Measurements from ENCODE around the gene TWF2.

GRCh38 chr3:52226229-52226817 lies 12.6 kb downstream of the TWF2 start:
- no peak for TF ChIP-seq GATA2 (IDR thresholded peaks at IDR 0.05; ENCODE audit: low read depth, low read length)
- TF ChIP-seq GATA3 (IDR thresholded peaks at IDR 0.05; ENCODE audit: low read depth, low read length), result no peak
